Measurements from ENCODE around the gene ZFAND3.

DNA sequence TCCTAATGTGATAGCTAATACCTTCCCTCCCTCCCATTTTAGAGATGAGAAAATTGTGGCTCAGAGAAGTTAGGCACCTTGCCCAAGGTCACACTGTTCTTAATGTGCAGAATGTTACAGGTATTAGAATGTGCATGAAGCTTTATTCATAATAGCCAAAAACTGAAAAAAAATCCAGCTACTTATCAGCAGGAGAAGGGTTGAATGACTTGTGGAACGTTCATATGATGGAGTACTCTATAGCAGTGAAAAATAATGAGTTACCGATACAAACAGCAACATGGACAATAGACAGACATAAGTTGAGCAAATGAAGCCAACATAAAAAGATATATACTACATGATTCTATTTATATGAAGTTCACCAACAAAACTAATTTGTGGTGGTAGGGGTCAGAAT lies 37.7 kb upstream of the ZFAND3 start:
- TF ChIP-seq, protein P1, sequence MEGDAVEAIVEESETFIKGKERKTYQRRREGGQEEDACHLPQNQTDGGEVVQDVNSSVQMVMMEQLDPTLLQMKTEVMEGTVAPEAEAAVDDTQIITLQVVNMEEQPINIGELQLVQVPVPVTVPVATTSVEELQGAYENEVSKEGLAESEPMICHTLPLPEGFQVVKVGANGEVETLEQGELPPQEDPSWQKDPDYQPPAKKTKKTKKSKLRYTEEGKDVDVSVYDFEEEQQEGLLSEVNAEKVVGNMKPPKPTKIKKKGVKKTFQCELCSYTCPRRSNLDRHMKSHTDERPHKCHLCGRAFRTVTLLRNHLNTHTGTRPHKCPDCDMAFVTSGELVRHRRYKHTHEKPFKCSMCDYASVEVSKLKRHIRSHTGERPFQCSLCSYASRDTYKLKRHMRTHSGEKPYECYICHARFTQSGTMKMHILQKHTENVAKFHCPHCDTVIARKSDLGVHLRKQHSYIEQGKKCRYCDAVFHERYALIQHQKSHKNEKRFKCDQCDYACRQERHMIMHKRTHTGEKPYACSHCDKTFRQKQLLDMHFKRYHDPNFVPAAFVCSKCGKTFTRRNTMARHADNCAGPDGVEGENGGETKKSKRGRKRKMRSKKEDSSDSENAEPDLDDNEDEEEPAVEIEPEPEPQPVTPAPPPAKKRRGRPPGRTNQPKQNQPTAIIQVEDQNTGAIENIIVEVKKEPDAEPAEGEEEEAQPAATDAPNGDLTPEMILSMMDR (IDR thresholded peaks at IDR 0.05) = no peak
- TF ChIP-seq POLR2A (IDR thresholded peaks at IDR 0.05) = no peak

All from adrenal gland (tissue), 5 donors.